H9 (cell line): Measurements from ENCODE around the gene SDE2. TPM values are rescaled to one million over a fixed set of nuclear protein-coding genes. Genes with fewer than 3 reads are reported as not detected.

Experiments used
- DNase-seq: peaks from one replicate; pipeline ENCODE4 v3.0.0-alpha.2; 2017
- H2AFZ ChIP-seq: one replicate; pipeline ENCODE4 v1.6.1; 2013; ENCODE audit warnings: mild to moderate bottlenecking, low read length, control low read depth, moderate library complexity
- H2AK5ac ChIP-seq: 2 replicates; pipeline ENCODE4 v1.6.1; 2013; ENCODE audit warnings: low read length, control low read depth, mixed read lengths; ENCODE audit not compliant: insufficient read length
- H2BK120ac ChIP-seq: one replicate; pipeline ENCODE4 v1.6.1; 2013; ENCODE audit warnings: low read depth, mild to moderate bottlenecking, low read length, control low read depth, inconsistent platforms; ENCODE audit not compliant: poor library complexity, severe bottlenecking
- H2BK12ac ChIP-seq: 2 replicates; pipeline ENCODE4 v1.6.1; 2013; ENCODE audit warnings: low read length, control low read depth, mixed read lengths, low read depth; ENCODE audit not compliant: insufficient read length
- H2BK15ac ChIP-seq: 2 replicates; pipeline ENCODE4 v1.6.1; 2013; ENCODE audit warnings: low read depth, low read length, control low read depth
- H2BK20ac ChIP-seq: one replicate; pipeline ENCODE4 v1.6.1; 2013; ENCODE audit warnings: low read depth, mild to moderate bottlenecking, low read length, control low read depth, inconsistent platforms; ENCODE audit not compliant: poor library complexity, severe bottlenecking
- H2BK5ac ChIP-seq: 2 replicates; pipeline ENCODE4 v1.6.1; 2013; ENCODE audit warnings: low read length, control low read depth, mixed read lengths; ENCODE audit not compliant: insufficient read length
- H3K14ac ChIP-seq: 2 replicates; pipeline ENCODE4 v1.6.1; 2013; ENCODE audit warnings: low read length, control low read depth; ENCODE audit not compliant: insufficient read depth
- H3K18ac ChIP-seq: 2 replicates; pipeline ENCODE4 v1.6.1; 2013; ENCODE audit warnings: low read depth, mild to moderate bottlenecking, mixed read lengths, low read length, control low read depth; ENCODE audit not compliant: insufficient read length
- H3K23ac ChIP-seq: 2 replicates; pipeline ENCODE4 v1.6.1; 2013; ENCODE audit warnings: low read length, control low read depth, mixed read lengths, low read depth; ENCODE audit not compliant: insufficient read length
- H3K23me2 ChIP-seq: 2 replicates; pipeline ENCODE4 v1.6.1; 2013; ENCODE audit warnings: low read depth, mild to moderate bottlenecking, mixed read lengths, low read length, control low read depth; ENCODE audit not compliant: insufficient read length, poor library complexity, severe bottlenecking
- H3K27ac ChIP-seq: 2 replicates; pipeline ENCODE4 v1.5.1; 2013; ENCODE audit warnings: low read length, control low read depth, mixed read lengths, low read depth; ENCODE audit not compliant: insufficient read length
- H3K27me3 ChIP-seq: 2 replicates; pipeline ENCODE4 v1.6.1; 2013; ENCODE audit warnings: low read length, control low read depth, inconsistent platforms; ENCODE audit not compliant: insufficient read depth
- H3K4ac ChIP-seq: 2 replicates; pipeline ENCODE4 v1.6.1; 2013; ENCODE audit warnings: low read depth, mild to moderate bottlenecking, control low read depth, inconsistent platforms, low read length, moderate library complexity
- H3K4me1 ChIP-seq: 2 replicates; pipeline ENCODE4 v1.6.1; 2013; ENCODE audit warnings: low read length, control low read depth, inconsistent platforms; ENCODE audit not compliant: insufficient read depth
- H3K4me2 ChIP-seq: 2 replicates; pipeline ENCODE4 v1.6.1; 2013; ENCODE audit warnings: low read length, control low read depth, mixed read lengths; ENCODE audit not compliant: insufficient read length, insufficient read depth
- H3K56ac ChIP-seq: 2 replicates; pipeline ENCODE4 v1.6.1; 2013; ENCODE audit warnings: low read depth, mild to moderate bottlenecking, mixed read lengths, low read length, control low read depth; ENCODE audit not compliant: insufficient read length
- H3K79me1 ChIP-seq: 2 replicates; pipeline ENCODE4 v1.6.1; 2013; ENCODE audit warnings: low read depth, mild to moderate bottlenecking, moderate library complexity, low read length, control low read depth, inconsistent platforms; ENCODE audit not compliant: insufficient read depth, poor library complexity, severe bottlenecking
- H3K79me2 ChIP-seq: 2 replicates; pipeline ENCODE4 v1.6.1; 2013; ENCODE audit warnings: low read length, control low read depth, inconsistent platforms; ENCODE audit not compliant: insufficient read depth
- H3K9ac ChIP-seq: 2 replicates; pipeline ENCODE4 v1.6.1; 2013; ENCODE audit warnings: low read length, control low read depth, mixed read lengths; ENCODE audit not compliant: insufficient read length; ENCODE audit errors: extremely low read depth
- H3K9me3 ChIP-seq: one replicate; pipeline ENCODE4 v1.6.1; 2013; ENCODE audit warnings: low read depth, low read length, inconsistent platforms; ENCODE audit not compliant: control insufficient read depth
- H3T11ph ChIP-seq: one replicate; pipeline ENCODE4 v1.6.1; 2013; ENCODE audit warnings: mild to moderate bottlenecking, low read length, control low read depth, inconsistent platforms
- H4K20me1 ChIP-seq: one replicate; pipeline ENCODE4 v1.6.1; 2013; ENCODE audit not compliant: control insufficient read depth, insufficient read length, insufficient read depth
- H4K5ac ChIP-seq: 2 replicates; pipeline ENCODE4 v1.6.1; 2013; ENCODE audit warnings: low read depth, mild to moderate bottlenecking, mixed read lengths, low read length, control low read depth; ENCODE audit not compliant: insufficient read length
- H4K8ac ChIP-seq: replicated peaks from 2 replicates; pipeline ENCODE4 v1.6.1; 2013; ENCODE audit warnings: low read length, control low read depth, mixed read lengths, low read depth; ENCODE audit not compliant: insufficient read length
- H4K91ac ChIP-seq: 2 replicates; pipeline ENCODE4 v1.6.1; 2013; ENCODE audit warnings: low read depth, mild to moderate bottlenecking, moderate library complexity, mixed read lengths, low read length, control low read depth; ENCODE audit not compliant: insufficient read length
- H3K27ac Mint-ChIP-seq, 3 experiments: 2 replicates in 2 of 3; 3 replicates in 1 of 3; pipeline ENCODE4 v1.8.0; 2020 to 2021; ENCODE audit warnings: mixed read lengths in 3 of 3, mild to moderate bottlenecking in 1 of 3, moderate library complexity in 1 of 3
- H3K27me3 Mint-ChIP-seq: 2 replicates; pipeline ENCODE4 v1.8.0; 2021; ENCODE audit warnings: low read depth, mild to moderate bottlenecking, moderate library complexity, mixed read lengths
- H3K36me3 Mint-ChIP-seq, 3 experiments: 2 replicates in 2 of 3; 3 replicates in 1 of 3; pipeline ENCODE4 v1.8.0; 2020 to 2021; ENCODE audit warnings: low read depth in 3 of 3, mixed read lengths in 3 of 3; ENCODE audit not compliant: insufficient read depth in 1 of 3
- H3K4me1 Mint-ChIP-seq, 2 experiments: 2 replicates each; pipeline ENCODE4 v1.8.0; 2020; ENCODE audit warnings: mixed read lengths in 2 of 2
- H3K4me3 Mint-ChIP-seq, 2 experiments: 2 replicates in 1 of 2; 3 replicates in 1 of 2; pipeline ENCODE4 v1.8.0; 2020 to 2021; ENCODE audit warnings: mild to moderate bottlenecking in 2 of 2, mixed read lengths in 2 of 2, moderate library complexity in 1 of 2
- H3K9me3 Mint-ChIP-seq, 2 experiments: 2 replicates in 1 of 2; 3 replicates in 1 of 2; pipeline ENCODE4 v1.8.0; 2020; ENCODE audit warnings: mild to moderate bottlenecking in 2 of 2, mixed read lengths in 2 of 2, moderate library complexity in 1 of 2
- CTCF ChIP-seq: fragments of 200-600 bp; sonication (generic); conservative IDR thresholded peaks from 3 replicates; pipeline ENCODE4 v1.8.0; 2021; ENCODE audit warnings: antibody characterized with exemption, mild to moderate bottlenecking
- WGBS: extraction: QIAGEN DNeasy Blood & Tissue Kit; methylation state at CpG from one replicate; pipeline ENCODE4 v1.1.7; 2013; ENCODE audit warnings: missing lambda C conversion rate, low lambda C conversion rate, mixed read lengths; ENCODE audit not compliant: insufficient read length; ENCODE audit errors: extremely low coverage; 5-methylcytosine and 5-hydroxymethylcytosine counted together
- total RNA-seq: library from RNA; stranded (reverse); gene quantifications from 2 replicates; pipeline ENCODE4 v1.2.1, GENCODE V29; 2021

The SDE2 gene
- total RNA-seq, 1 experiment from 2014 or later = 20.5 TPM

GRCh38 chr1:226003502-226004170 lies 4.5 kb upstream of the SDE2 start:
- no peak overlapping the region for H3K14ac ChIP-seq
- no peaks in the 10 kb centered on the region for H3K27me3 ChIP-seq
- H3K23me2 ChIP-seq = peaks cover 7% of the 10 kb centered on the region
- TF ChIP-seq CTCF = no peak
- H3K4ac ChIP-seq = no peak overlapping the region
- H3K27ac Mint-ChIP-seq = no peak overlapping the region; a peak in 1 of 7 replicates
- no peak for DNase-seq
- H4K20me1 ChIP-seq = no peaks in the 10 kb centered on the region
- peaks cover 21 to 25% of the 10 kb centered on the region in 2 experiments for H3K4me1 Mint-ChIP-seq
- no peak overlapping the region for H2AK5ac ChIP-seq
- no peak overlapping the region for H3K27ac ChIP-seq
- H3K36me3 Mint-ChIP-seq = peaks cover 0 to 4% (median 2%) of the 10 kb centered on the region in 3 experiments; a peak in 3 of 7 replicates
- no peak overlapping the region for H2BK15ac ChIP-seq
- H3K79me1 ChIP-seq = no peaks in the 10 kb centered on the region
- H3K4me1 ChIP-seq = peaks cover 9% of the 10 kb centered on the region; the same call in 1 of the 2 replicates
- H3T11ph ChIP-seq = no peak overlapping the region
- H3K9me3 ChIP-seq = no peaks in the 10 kb centered on the region
- no peak overlapping the region for H3K56ac ChIP-seq
- no peak overlapping the region for H3K23ac ChIP-seq
- H2BK120ac ChIP-seq = no peak overlapping the region
- no peaks in the 10 kb centered on the region; the same call in 1 of the 2 replicates for H3K27me3 Mint-ChIP-seq
- no peak overlapping the region for H2BK12ac ChIP-seq
- no peak overlapping the region for H2BK5ac ChIP-seq
- H3K9me3 Mint-ChIP-seq = no peaks in the 10 kb centered on the region; a peak in 1 of 5 replicates
- H3K4me2 ChIP-seq = no peak overlapping the region
- no peak overlapping the region for H3K18ac ChIP-seq
- no peak overlapping the region for H3K4me3 Mint-ChIP-seq
- no peak overlapping the region for H2AFZ ChIP-seq
- no peak overlapping the region for H3K9ac ChIP-seq
- peaks cover 4% of the 10 kb centered on the region; the same call in 1 of the 2 replicates for H3K79me2 ChIP-seq
- no peak overlapping the region for H4K5ac ChIP-seq
- no CpG with 5 or more reads among the region's 3 CpGs for WGBS
- no peak overlapping the region for H2BK20ac ChIP-seq
- H4K91ac ChIP-seq = no peak overlapping the region
- no peak overlapping the region for H4K8ac ChIP-seq
